ENCODE data around the gene RNF32. TPM values are rescaled to one million over a fixed set of nuclear protein-coding genes. Genes with fewer than 3 reads are reported as not detected.
A peak's percentile ranks its signal among the peaks of the same experiment; 100 is the strongest.

Gene RNF32
- total RNA-seq, 1 experiment from 2014 or later: 1.1 TPM

- Histone ChIP-seq H3K4me3 (ENCODE audit: insufficient read depth, low read depth, low read length) (no peak overlapping the region), H3K27me3 (ENCODE audit: control insufficient read depth, insufficient read depth, low read length) (no peaks in the 10 kb centered on the region), H3K36me3 (replicated peaks; ENCODE audit: control insufficient read depth, insufficient read depth, low read length) (no peaks in the 10 kb centered on the region)
- DNase-seq: no peak
Observed at GRCh38 chr7:156651474-156651873, 10.9 kb downstream of the RNF32 start.

DNA sequence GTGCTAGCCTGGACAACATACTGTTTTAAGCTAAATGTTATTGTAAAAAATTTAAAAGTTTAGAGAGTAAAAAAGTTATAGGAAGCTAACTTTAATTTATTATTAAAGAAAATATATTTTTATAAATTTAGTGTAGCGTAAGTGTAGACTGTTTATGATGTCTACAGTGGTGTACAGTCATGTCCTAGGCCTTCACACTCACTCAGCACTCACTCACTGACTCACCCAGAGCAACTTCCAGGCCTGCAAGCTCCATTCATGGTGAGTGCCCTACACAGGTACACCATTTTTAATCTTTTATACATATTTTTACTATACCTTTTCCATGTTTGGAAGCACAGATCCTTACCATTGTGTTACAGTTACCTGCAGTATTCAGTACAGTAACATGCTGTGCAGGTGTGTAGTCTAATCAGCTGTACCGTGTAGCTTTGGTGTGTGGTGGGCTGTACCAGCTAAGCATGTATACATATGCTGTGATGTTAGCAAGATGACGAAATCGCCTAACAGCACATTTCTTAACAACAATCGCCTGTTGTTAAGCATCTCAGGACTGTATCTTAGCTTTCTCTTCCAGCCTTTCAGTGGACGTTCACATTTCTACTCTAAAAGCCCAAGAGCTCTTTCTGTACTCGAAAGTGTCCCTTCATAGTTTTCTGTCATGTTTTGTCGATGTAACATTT is 12.5 kb downstream of the RNF32 start:
- no peaks in the 10 kb centered on the region for H3K36me3 ChIP-seq (replicated peaks; ENCODE audit: control insufficient read depth, insufficient read depth, low read length)
- no peaks in the 10 kb centered on the region for H3K27me3 ChIP-seq (ENCODE audit: control insufficient read depth, insufficient read depth, low read length)
- no peak for DNase-seq
- H3K4me3 ChIP-seq (ENCODE audit: insufficient read depth, low read depth, low read length): no peak overlapping the region

- Histone ChIP-seq H3K27me3 (ENCODE audit: control insufficient read depth, insufficient read depth, low read length) (no peaks in the 10 kb centered on the region), H3K4me3 (ENCODE audit: insufficient read depth, low read depth, low read length) (no peak overlapping the region), H3K36me3 (replicated peaks; ENCODE audit: control insufficient read depth, insufficient read depth, low read length) (no peaks in the 10 kb centered on the region)
- DNase-seq: no peak
Observed at GRCh38 chr7:156654511-156655234, 14.1 kb downstream of the RNF32 start.

- DNase-seq: no peak
- Histone ChIP-seq H3K36me3 (replicated peaks; ENCODE audit: control insufficient read depth, insufficient read depth, low read length) (no peaks in the 10 kb centered on the region), H3K27me3 (ENCODE audit: control insufficient read depth, insufficient read depth, low read length) (no peaks in the 10 kb centered on the region), H3K4me3 (ENCODE audit: insufficient read depth, low read depth, low read length) (no peak overlapping the region)
Observed at GRCh38 chr7:156655251-156655650, 14.7 kb downstream of the RNF32 start.

DNA sequence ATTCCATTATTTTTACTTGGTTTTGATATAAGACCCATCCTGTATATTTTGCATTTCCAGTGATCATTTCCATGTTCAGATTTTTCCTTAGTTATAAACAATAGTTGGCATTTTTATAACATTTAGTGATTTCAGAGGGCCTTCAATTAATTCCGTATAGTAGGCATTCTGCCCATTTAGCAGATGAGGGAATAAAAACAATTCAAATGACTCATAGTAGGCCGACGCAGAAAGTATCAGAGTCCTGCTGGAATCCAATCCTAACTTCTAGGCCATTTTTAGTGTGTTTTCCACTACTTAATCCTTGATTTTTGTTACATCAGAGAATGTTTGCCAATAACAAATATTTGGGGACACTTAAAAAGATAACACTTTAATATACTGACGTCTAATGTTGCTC is 15.4 kb downstream of the RNF32 start:
- H3K27me3 ChIP-seq (ENCODE audit: control insufficient read depth, insufficient read depth, low read length): no peaks in the 10 kb centered on the region
- no peaks in the 10 kb centered on the region for H3K36me3 ChIP-seq (replicated peaks; ENCODE audit: control insufficient read depth, insufficient read depth, low read length)
- H3K4me3 ChIP-seq (ENCODE audit: insufficient read depth, low read depth, low read length): no peak overlapping the region
- DNase-seq: no peak

DNA sequence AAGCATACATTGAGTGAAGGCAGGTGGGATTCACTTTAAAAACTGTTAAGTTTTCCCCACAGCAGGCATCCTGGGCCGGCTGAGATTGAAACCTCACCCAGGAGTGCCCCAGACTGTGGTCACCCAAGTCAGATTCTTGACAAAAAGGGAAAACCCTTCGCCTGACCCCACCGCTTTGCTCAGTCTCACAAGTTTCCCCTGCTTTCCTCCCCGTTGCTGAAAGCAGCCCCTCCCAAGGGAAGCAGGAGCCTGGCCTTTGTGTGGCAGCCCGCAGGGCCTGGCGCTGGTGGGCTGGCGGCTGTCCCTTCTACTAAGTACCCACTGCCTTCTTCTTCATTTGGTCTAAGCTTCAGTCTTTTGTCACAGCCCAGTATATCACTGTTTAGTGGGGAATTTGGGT is 16.0 kb downstream of the RNF32 start:
- no peaks in the 10 kb centered on the region for H3K36me3 ChIP-seq (replicated peaks; ENCODE audit: control insufficient read depth, insufficient read depth, low read length)
- H3K4me3 ChIP-seq (ENCODE audit: insufficient read depth, low read depth, low read length): no peak overlapping the region
- peak; percentile 51 for DNase-seq
- no peaks in the 10 kb centered on the region for H3K27me3 ChIP-seq (ENCODE audit: control insufficient read depth, insufficient read depth, low read length)

DNA sequence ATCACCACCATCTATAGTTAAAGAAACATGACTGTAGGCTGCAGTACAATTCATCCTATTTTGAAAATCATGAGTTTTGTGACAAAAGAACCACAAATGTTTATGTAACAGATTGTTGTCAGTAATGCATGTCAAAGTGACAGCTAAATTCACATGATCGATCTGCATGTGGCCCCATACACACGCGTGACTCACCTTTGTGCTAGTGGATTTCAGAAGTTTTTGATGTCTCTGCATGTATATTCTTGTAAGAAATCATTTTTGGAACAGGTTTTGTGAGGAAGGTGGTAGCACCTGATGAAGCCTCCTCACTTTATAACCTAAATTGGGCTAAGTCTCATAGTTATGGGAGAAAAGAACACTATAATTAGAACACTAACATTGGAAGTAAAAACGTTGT is 17.1 kb downstream of the RNF32 start:
- Histone ChIP-seq H3K4me3 (ENCODE audit: insufficient read depth, low read depth, low read length) (no peak overlapping the region), H3K36me3 (replicated peaks; ENCODE audit: control insufficient read depth, insufficient read depth, low read length) (no peaks in the 10 kb centered on the region), H3K27me3 (ENCODE audit: control insufficient read depth, insufficient read depth, low read length) (no peaks in the 10 kb centered on the region)
- DNase-seq: no peak

DNA sequence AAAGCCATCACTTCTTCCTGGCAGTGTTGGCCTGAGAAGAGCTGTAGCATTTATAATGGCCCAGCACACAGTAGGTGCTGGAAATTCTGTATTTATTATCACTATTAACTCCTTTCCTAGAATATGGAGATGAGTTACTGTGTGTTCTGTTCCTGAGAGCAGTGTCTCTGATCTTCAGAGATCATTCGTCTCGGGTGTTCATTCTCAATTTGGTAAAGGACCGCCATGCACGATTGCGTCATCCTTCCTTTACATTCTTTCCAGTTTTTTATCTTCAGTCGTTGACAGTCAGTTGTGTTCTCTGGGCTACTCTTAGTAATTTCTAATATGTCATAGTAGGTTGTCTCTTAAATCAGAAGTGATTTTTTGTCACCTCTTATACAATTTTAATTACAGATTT is 18.6 kb downstream of the RNF32 start:
- H3K27me3 ChIP-seq (ENCODE audit: control insufficient read depth, insufficient read depth, low read length): no peaks in the 10 kb centered on the region
- no peaks in the 10 kb centered on the region for H3K36me3 ChIP-seq (replicated peaks; ENCODE audit: control insufficient read depth, insufficient read depth, low read length)
- no peak for DNase-seq
- no peak overlapping the region for H3K4me3 ChIP-seq (ENCODE audit: insufficient read depth, low read depth, low read length)

GRCh38 chr7:156659961-156660360 is 19.4 kb downstream of the RNF32 start:
- no peak for DNase-seq
- no peaks in the 10 kb centered on the region for H3K36me3 ChIP-seq (replicated peaks; ENCODE audit: control insufficient read depth, insufficient read depth, low read length)
- no peak overlapping the region for H3K4me3 ChIP-seq (ENCODE audit: insufficient read depth, low read depth, low read length)
- H3K27me3 ChIP-seq (ENCODE audit: control insufficient read depth, insufficient read depth, low read length): no peaks in the 10 kb centered on the region

- no peak for DNase-seq
- Histone ChIP-seq H3K4me3 (ENCODE audit: insufficient read depth, low read depth, low read length) (no peak overlapping the region), H3K27me3 (ENCODE audit: control insufficient read depth, insufficient read depth, low read length) (no peaks in the 10 kb centered on the region), H3K36me3 (replicated peaks; ENCODE audit: control insufficient read depth, insufficient read depth, low read length) (no peaks in the 10 kb centered on the region)
Observed at GRCh38 chr7:156661637-156662036, 21.1 kb downstream of the RNF32 start.

GRCh38 chr7:156662277-156662676 is 21.7 kb downstream of the RNF32 start:
- Histone ChIP-seq H3K4me3 (ENCODE audit: insufficient read depth, low read depth, low read length) (no peak overlapping the region), H3K36me3 (replicated peaks; ENCODE audit: control insufficient read depth, insufficient read depth, low read length) (no peaks in the 10 kb centered on the region), H3K27me3 (ENCODE audit: control insufficient read depth, insufficient read depth, low read length) (no peaks in the 10 kb centered on the region)
- DNase-seq: no peak

DNA sequence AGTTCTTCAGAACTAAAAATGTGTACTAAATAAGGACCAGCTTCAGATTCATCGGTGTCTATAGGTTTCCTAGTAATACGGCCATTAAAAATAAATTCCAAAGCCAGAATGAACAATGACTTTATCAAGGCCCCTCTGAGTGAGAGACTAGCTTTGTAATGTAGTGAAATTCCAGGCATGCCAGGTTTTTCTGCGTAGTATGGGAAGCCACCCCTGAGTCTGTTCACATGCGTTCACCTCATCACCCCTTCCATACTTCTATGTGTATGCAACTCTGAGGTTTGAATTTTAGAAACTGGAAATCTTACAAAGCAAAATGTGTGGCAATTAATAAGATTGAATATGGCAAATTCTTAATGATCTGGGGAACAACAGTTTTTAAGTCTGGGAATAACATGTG is 24.5 kb downstream of the RNF32 start:
- Histone ChIP-seq H3K4me3 (ENCODE audit: insufficient read depth, low read depth, low read length) (no peak overlapping the region), H3K27me3 (ENCODE audit: control insufficient read depth, insufficient read depth, low read length) (no peaks in the 10 kb centered on the region), H3K36me3 (replicated peaks; ENCODE audit: control insufficient read depth, insufficient read depth, low read length) (no peaks in the 10 kb centered on the region)
- no peak for DNase-seq

- H3K27me3 ChIP-seq (ENCODE audit: control insufficient read depth, insufficient read depth, low read length): no peaks in the 10 kb centered on the region
- no peak overlapping the region for H3K4me3 ChIP-seq (ENCODE audit: insufficient read depth, low read depth, low read length)
- H3K36me3 ChIP-seq (replicated peaks; ENCODE audit: control insufficient read depth, insufficient read depth, low read length): no peaks in the 10 kb centered on the region
- no peak for DNase-seq
Observed at GRCh38 chr7:156666368-156667109, 26.0 kb downstream of the RNF32 start.

DNA sequence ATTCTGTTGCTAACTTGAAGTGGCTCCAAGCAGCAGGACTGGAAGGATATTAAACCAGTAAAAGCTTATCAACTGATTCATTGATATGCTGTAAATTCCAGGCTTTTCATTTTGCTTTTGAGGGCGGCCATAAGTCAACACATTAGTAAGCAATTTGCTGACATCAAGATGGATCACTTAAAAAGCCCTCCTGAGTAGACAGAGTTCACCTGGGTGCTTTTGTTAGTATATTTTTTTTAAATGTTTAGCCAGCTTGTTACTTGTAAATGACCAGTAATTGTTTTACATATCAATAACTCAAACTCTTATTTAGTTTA is 26.5 kb downstream of the RNF32 start:
- no peak for DNase-seq
- Histone ChIP-seq H3K27me3 (ENCODE audit: control insufficient read depth, insufficient read depth, low read length) (no peaks in the 10 kb centered on the region), H3K36me3 (replicated peaks; ENCODE audit: control insufficient read depth, insufficient read depth, low read length) (no peaks in the 10 kb centered on the region), H3K4me3 (ENCODE audit: insufficient read depth, low read depth, low read length) (no peak overlapping the region)

GRCh38 chr7:156668130-156668741 is 27.7 kb downstream of the RNF32 start:
- Histone ChIP-seq H3K27me3 (ENCODE audit: control insufficient read depth, insufficient read depth, low read length) (no peaks in the 10 kb centered on the region), H3K4me3 (ENCODE audit: insufficient read depth, low read depth, low read length) (no peak overlapping the region), H3K36me3 (replicated peaks; ENCODE audit: control insufficient read depth, insufficient read depth, low read length) (no peaks in the 10 kb centered on the region)
- DNase-seq: no peak
